A673 (cell line): ENCODE data around the gene POMC. TPM values are rescaled to one million over a fixed set of nuclear protein-coding genes. Genes with fewer than 3 reads are reported as not detected.

Source experiments
- BruUV-seq: library from RNA; stranded (reverse); fragments of 400-500 nt; replicated peaks from 2 replicates; lab custom pipeline; 2021; lab: Mats Ljungman, UMichigan
- CTCF ChIA-PET: fragments of 300-600 bp; sonication (Branson Sonifier 250); formaldehyde crosslinking; loops from one replicate; lab custom pipeline; 2022; ENCODE audit warnings: antibody characterized with exemption; lab: Charles Lee
- POLR2A ChIA-PET: fragments of 300-600 bp; sonication (Branson Sonifier 250); formaldehyde crosslinking; loops from one replicate; lab custom pipeline; 2022; ENCODE audit warnings: antibody characterized with exemption; ENCODE audit not compliant: low non-redundant PET; lab: Charles Lee
- DNase-seq: peaks from one replicate; pipeline ENCODE4 v3.0.0-alpha.2; 2015; ENCODE audit warnings: low spot score
- H3K27ac ChIP-seq: fragments of 200-600 bp; sonication (generic); 2 replicates; pipeline ENCODE4 v1.5.1; 2016; ENCODE audit warnings: mixed run types, low read depth, mild to moderate bottlenecking, mixed read lengths, antibody characterized with exemption, low read length; ENCODE audit not compliant: poor library complexity, severe bottlenecking
- H3K27me3 ChIP-seq: fragments of 200-600 bp; sonication (generic); replicated peaks from 2 replicates; pipeline ENCODE4 v1.6.1; 2017; ENCODE audit warnings: mixed run types, low read depth, mild to moderate bottlenecking, mixed read lengths, antibody characterized with exemption, low read length; ENCODE audit not compliant: insufficient read depth, poor library complexity
- H3K36me3 ChIP-seq: fragments of 200-600 bp; sonication (generic); 2 replicates; pipeline ENCODE4 v1.6.1; 2016; ENCODE audit warnings: mixed run types, mild to moderate bottlenecking, mixed read lengths, antibody characterized with exemption, low read length; ENCODE audit not compliant: insufficient read depth, poor library complexity, severe bottlenecking
- H3K4me1 ChIP-seq: fragments of 200-600 bp; sonication (generic); 2 replicates; pipeline ENCODE4 v1.6.1; 2017; ENCODE audit warnings: mixed run types, mild to moderate bottlenecking, mixed read lengths, antibody characterized with exemption, low read length; ENCODE audit not compliant: insufficient read depth, poor library complexity, severe bottlenecking
- H3K4me3 ChIP-seq: fragments of 200-600 bp; sonication (generic); 2 replicates; pipeline ENCODE4 v1.5.1; 2016; ENCODE audit warnings: low read depth, mixed run types, mild to moderate bottlenecking, mixed read lengths, low read length; ENCODE audit not compliant: poor library complexity, severe bottlenecking
- H3K9me3 ChIP-seq: fragments of 200-600 bp; sonication (generic); 2 replicates; pipeline ENCODE4 v1.6.1; 2016; ENCODE audit warnings: mixed run types, low read depth, mild to moderate bottlenecking, mixed read lengths, antibody characterized with exemption, low read length; ENCODE audit not compliant: poor library complexity, severe bottlenecking
- EZH2 ChIP-seq: fragments of 200-600 bp; sonication (generic); IDR thresholded peaks from 2 replicates; pipeline ENCODE4 v1.6.1; 2017; ENCODE audit warnings: borderline replicate concordance, low read depth, mild to moderate bottlenecking, mixed read lengths, antibody characterized with exemption, low read length; ENCODE audit not compliant: poor library complexity, severe bottlenecking
- intact Hi-C: fragments of 100-400 bp; cut with micrococcal nuclease; formaldehyde crosslinking; loops from one replicate; pipeline ENCODE4 v1.10.0; 2022; ENCODE audit not compliant: unreplicated experiment
- total RNA-seq: library from RNA; stranded (reverse); gene quantifications from 2 replicates; pipeline ENCODE4 v1.2.3, GENCODE V29; 2021
- TF ChIP-seq, protein P1 (sequence below): fragments of 300-800, 200-600 bp; sonication (generic); conservative IDR thresholded peaks from 2 replicates; pipeline ENCODE4 v1.5.1; 2017; ENCODE audit warnings: low read depth, mild to moderate bottlenecking, antibody characterized with exemption, low read length, moderate library complexity, mixed read lengths

The POMC gene
- total RNA-seq, 1 experiment from 2014 or later: not detected

DNA sequence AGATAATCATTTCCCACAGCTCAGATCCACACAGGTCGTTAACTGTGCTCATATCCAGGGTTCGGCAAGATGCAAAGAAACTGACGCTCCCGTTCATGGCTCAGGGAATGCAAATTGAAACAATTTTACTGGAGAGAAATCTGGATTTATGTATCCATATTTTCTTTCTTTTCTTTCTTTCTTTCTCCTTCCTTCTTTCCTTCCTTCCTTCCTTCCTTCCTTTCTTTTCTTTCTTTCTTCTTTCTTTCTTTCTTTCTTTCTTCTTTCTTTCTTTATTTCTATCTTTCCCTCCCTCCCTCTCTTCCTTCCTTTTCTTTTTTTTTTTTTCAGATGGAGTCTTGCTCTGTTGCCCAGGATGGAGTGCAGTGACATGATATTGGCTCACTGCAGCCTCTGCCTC lies 20.0 kb upstream of the POMC start:
- intact Hi-C loops: no loop called here
- TF ChIP-seq, protein P1, sequence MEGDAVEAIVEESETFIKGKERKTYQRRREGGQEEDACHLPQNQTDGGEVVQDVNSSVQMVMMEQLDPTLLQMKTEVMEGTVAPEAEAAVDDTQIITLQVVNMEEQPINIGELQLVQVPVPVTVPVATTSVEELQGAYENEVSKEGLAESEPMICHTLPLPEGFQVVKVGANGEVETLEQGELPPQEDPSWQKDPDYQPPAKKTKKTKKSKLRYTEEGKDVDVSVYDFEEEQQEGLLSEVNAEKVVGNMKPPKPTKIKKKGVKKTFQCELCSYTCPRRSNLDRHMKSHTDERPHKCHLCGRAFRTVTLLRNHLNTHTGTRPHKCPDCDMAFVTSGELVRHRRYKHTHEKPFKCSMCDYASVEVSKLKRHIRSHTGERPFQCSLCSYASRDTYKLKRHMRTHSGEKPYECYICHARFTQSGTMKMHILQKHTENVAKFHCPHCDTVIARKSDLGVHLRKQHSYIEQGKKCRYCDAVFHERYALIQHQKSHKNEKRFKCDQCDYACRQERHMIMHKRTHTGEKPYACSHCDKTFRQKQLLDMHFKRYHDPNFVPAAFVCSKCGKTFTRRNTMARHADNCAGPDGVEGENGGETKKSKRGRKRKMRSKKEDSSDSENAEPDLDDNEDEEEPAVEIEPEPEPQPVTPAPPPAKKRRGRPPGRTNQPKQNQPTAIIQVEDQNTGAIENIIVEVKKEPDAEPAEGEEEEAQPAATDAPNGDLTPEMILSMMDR: no peak
- TF ChIP-seq EZH2: no peak
- no TSS peak for BruUV-seq
- no peaks in the 10 kb centered on the region for H3K27me3 ChIP-seq
- no peak for DNase-seq
- ChIA-PET CTCF (no interaction called here), POLR2A (no interaction called here)
- H3K4me3 ChIP-seq: no peak overlapping the region
- H3K9me3 ChIP-seq: no peaks in the 10 kb centered on the region
- no peak overlapping the region for H3K27ac ChIP-seq
- no peaks in the 10 kb centered on the region for H3K4me1 ChIP-seq
- H3K36me3 ChIP-seq: no peaks in the 10 kb centered on the region

DNA sequence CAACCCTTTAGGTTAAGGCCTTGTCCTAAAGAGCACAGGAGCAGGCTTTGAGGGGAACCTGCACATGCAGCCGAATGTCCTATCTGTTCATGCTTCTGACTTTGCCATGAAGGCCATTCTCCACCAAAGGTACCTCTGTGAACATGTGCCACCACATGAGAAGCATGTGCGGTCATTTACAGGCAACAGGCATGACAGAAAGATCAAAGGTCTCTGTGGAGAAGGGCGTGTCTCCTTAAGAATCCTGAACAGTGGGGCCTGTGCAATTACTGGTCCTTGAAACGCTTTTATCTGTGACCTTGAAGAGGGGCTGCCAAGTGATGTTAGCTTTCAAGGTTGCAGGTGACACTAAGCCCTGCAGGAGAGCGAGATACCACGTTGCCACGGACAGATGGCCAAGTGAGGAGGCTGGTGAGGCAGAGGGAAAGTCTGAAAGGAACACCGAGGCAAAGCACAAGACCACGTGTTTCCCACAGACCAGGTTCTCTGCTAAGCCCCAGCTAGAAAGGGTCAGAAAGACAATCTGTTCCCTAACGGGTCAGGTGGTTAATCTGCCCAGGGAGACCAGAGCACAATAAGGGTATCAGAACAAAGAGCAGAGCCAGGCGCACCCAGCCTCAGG lies 19.5 kb upstream of the POMC start:
- POLR2A ChIA-PET: no interaction called here
- no peak for DNase-seq
- no peak overlapping the region for H3K27ac ChIP-seq
- H3K36me3 ChIP-seq: no peaks in the 10 kb centered on the region
- H3K4me3 ChIP-seq: no peak overlapping the region
- BruUV-seq: no TSS peak
- no peaks in the 10 kb centered on the region for H3K27me3 ChIP-seq
- intact Hi-C loops: no loop called here
- CTCF ChIA-PET: no interaction called here
- TF ChIP-seq, protein P1: no peak
- no peak for TF ChIP-seq EZH2
- no peaks in the 10 kb centered on the region for H3K4me1 ChIP-seq
- H3K9me3 ChIP-seq: no peaks in the 10 kb centered on the region

DNA sequence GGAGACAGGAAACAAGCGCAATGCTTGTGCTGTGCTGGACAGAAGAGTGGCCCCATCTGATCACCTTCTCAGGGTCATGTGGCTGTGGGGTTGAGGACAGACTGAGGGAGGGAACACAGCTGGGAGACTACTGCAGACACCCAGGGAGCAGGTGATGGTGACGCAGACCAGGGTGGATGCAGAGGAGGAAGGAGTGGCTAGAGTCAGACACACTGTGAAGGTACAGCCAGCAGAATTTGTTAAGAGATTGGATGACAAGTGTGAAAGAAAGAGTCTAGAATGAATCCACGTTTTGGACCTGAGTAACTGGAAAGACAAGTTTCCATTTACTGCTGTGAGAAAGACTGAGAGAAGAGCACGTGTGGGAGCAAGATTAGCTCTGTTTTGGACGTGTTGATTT lies 15.9 kb upstream of the POMC start:
- Histone ChIP-seq H3K4me1 (no peaks in the 10 kb centered on the region), H3K27ac (no peak overlapping the region), H3K4me3 (no peak overlapping the region), H3K9me3 (no peaks in the 10 kb centered on the region), H3K27me3 (peaks cover 3% of the 10 kb centered on the region), H3K36me3 (no peaks in the 10 kb centered on the region)
- CTCF ChIA-PET: no interaction called here
- DNase-seq: no peak
- no peak for TF ChIP-seq EZH2
- TF ChIP-seq, protein P1: no peak
- POLR2A ChIA-PET: interaction anchor here (0.6 kb wide), 1 partner anchor 309 kb away, joined by 3 read pairs; no protein-coding TSS in a partner anchor
- intact Hi-C loops: no loop called here
- BruUV-seq: no TSS peak
